Vagina (tissue), 2 donors: ENCODE data around the gene RHCE. TPM values are rescaled to one million over a fixed set of nuclear protein-coding genes. Genes with fewer than 3 reads are reported as not detected.
"Not testable (repeated sequence)": the region's sequence is repeated elsewhere in the genome, so short reads cannot be mapped to it uniquely, and the experiment has no call there.

Experiments used
- DNase-seq, 2 donors: peaks; one replicate each; pipeline ENCODE4 v3.0.0-alpha.2; 2017; ENCODE audit errors: extremely low spot score in 2 of 2
- H3K27ac ChIP-seq: fragments of 200-600 bp; sonication (generic); one replicate; pipeline ENCODE4 v1.5.1; 2019
- H3K27me3 ChIP-seq: fragments of 200-600 bp; sonication (generic); one replicate; pipeline ENCODE4 v1.5.1; 2019
- H3K36me3 ChIP-seq, 2 donors: fragments of 200-600 bp; sonication (generic); one replicate each; pipeline ENCODE4 v1.5.1; 2017 to 2019
- H3K4me1 ChIP-seq: fragments of 200-600 bp; sonication (generic); one replicate; pipeline ENCODE4 v1.5.1; 2019
- H3K4me3 ChIP-seq, 2 donors: fragments of 200-600 bp; sonication (generic); 1 replicate in 1 of 2; 2 replicates in 1 of 2; pipeline ENCODE4 v1.5.1; 2016 to 2019
- H3K9me3 ChIP-seq: fragments of 200-600 bp; sonication (generic); one replicate; pipeline ENCODE4 v1.5.1; 2019
- intact Hi-C: fragments of 100-400 bp; cut with DNase I; formaldehyde crosslinking; loops from one replicate; pipeline ENCODE4 v1.15.1; 2023
- total RNA-seq: library from RNA; depleted of rRNA; stranded (reverse); fragments of >200 nt; gene quantifications from one replicate; pipeline ENCODE4 v1.2.3, GENCODE V29; 2016

The RHCE gene
- total RNA-seq, 1 donor from 2014 or later = not detected

- H3K4me3 ChIP-seq, DNase-seq, H3K36me3 ChIP-seq, intact Hi-C loops, H3K9me3 ChIP-seq, H3K27me3 ChIP-seq, H3K27ac ChIP-seq, H3K4me1 ChIP-seq: not testable (repeated sequence)
Measured at GRCh38 chr1:25312806-25313470, 107.7 kb downstream of the RHCE start.

Other genes starting within 250 kb of the RHCE start
- gene SYF2, start 188.3 kb downstream of the RHCE start, total RNA-seq = 28.7 TPM
- gene RSRP1, start 173.4 kb downstream of the RHCE start, total RNA-seq = 163 TPM
- not detected for gene RHD, start 148.3 kb downstream of the RHCE start, total RNA-seq
- 68.8 TPM for gene TMEM50A, start 82.5 kb downstream of the RHCE start, total RNA-seq
- gene MACO1, start 10.1 kb upstream of the RHCE start, total RNA-seq = 13.8 TPM
- 22.3 TPM for gene LDLRAP1, start 122.8 kb upstream of the RHCE start, total RNA-seq
- 31.4 TPM for gene MAN1C1, start 196.0 kb upstream of the RHCE start, total RNA-seq